GM12892 (cell line): ENCODE results near the gene MAPK8IP3.

Experiments used
- POLR2A ChIP-seq: IDR thresholded peaks from 2 replicates; pipeline ENCODE4 v1.6.1; 2011; ENCODE audit warnings: low read depth, low read length, control low read depth
- POLR2AphosphoS5 ChIP-seq: IDR thresholded peaks from 2 replicates; pipeline ENCODE4 v1.6.1; 2011; ENCODE audit warnings: low read depth, low read length, control low read depth

DNA sequence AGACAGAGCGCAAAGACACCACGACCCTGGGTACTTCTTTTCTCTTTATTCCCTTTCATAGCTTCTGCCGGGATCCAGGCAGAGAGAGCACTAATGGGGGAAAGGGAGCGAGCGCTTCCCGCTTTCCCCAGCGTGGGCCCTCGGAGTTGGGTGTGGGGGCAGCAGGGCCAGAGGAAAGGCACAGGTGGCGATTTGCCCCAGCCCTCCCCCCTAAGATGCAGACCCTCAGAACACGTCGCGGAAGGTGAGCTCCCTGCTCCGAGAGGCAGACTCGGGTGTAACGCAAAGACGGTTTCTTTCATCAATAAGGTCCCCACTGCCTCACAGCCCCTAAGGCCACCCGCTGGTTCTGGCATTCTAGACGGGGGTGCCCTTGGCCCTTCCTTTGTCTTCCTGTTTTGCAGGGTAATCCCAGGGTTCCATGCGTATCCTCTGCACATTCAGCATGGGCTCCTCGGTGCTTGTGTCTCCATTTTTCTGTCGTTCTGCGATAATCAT is 65.9 kb downstream of the MAPK8IP3 start:
- no peak for TF ChIP-seq POLR2AphosphoS5
- no peak for TF ChIP-seq POLR2A
